ENCODE results near the gene ACVR2B. TPM values are rescaled to one million over a fixed set of nuclear protein-coding genes. Genes with fewer than 3 reads are reported as not detected.

Gene ACVR2B
- total and polyA plus RNA-seq, 2 experiments from 2014 or later: 27.9 to 98.7 TPM

GRCh38 chr3:38491215-38491614, 37.5 kb downstream of the ACVR2B start (continued):
- no peak for TF ChIP-seq REST (IDR thresholded peaks at IDR 0.05; ENCODE audit: unreplicated experiment)
- no peak for TF ChIP-seq NANOG (IDR thresholded peaks at IDR 0.05; ENCODE audit: borderline replicate concordance)
- no peak for TF ChIP-seq POLR2AphosphoS5 (IDR thresholded peaks at IDR 0.05; ENCODE audit: low read depth)

GRCh38 chr3:38493031-38493430, 39.3 kb downstream of the ACVR2B start:
- H3K27me3 ChIP-seq (ENCODE audit: insufficient read depth): no peaks in the 10 kb centered on the region
- DNase-seq (ENCODE audit: low spot score): no peak
- H3F3A ChIP-seq (replicated peaks; ENCODE audit: low read depth): 0 out of 2 replicates have a peak, but pooled peaks cover 7% of the 10 kb centered on the region
- H3K27ac ChIP-seq (ENCODE audit: low read depth): no peak overlapping the region
- H3K4me3 Mint-ChIP-seq: no peak overlapping the region
- H3K27me3 Mint-ChIP-seq (ENCODE audit: insufficient read depth, low read depth, poor library complexity): peaks cover 8% of the 10 kb centered on the region
- H4K20me1 ChIP-seq (replicated peaks; ENCODE audit: insufficient read depth): no peaks in the 10 kb centered on the region; the same call in 1 of the 2 replicates
- H3K27ac Mint-ChIP-seq: no peak overlapping the region
- H3K9me3 Mint-ChIP-seq: no peaks in the 10 kb centered on the region; the same call in 2 of the 3 replicates
- H3K4me2 ChIP-seq: no peak overlapping the region
- H2AFZ ChIP-seq: no peak overlapping the region
- peaks cover 4% of the 10 kb centered on the region; the same call in 2 of the 3 replicates for H3K4me1 Mint-ChIP-seq
- peaks cover 5% of the 10 kb centered on the region; the same call in 1 of the 2 replicates for H3K79me2 ChIP-seq (replicated peaks; ENCODE audit: insufficient read depth)
- no peaks in the 10 kb centered on the region for H3K9me2 ChIP-seq (ENCODE audit: insufficient read depth)
- no peak for ATAC-seq
- H3K4me3 ChIP-seq: no peak overlapping the region
- peaks cover 7% of the 10 kb centered on the region for H3K4me1 ChIP-seq (ENCODE audit: insufficient read depth)
- 0 out of 3 replicates have a peak, but pooled peaks cover 2% of the 10 kb centered on the region for H3K36me3 Mint-ChIP-seq (ENCODE audit: low read depth)
- no peaks in the 10 kb centered on the region for H3K36me3 ChIP-seq (ENCODE audit: insufficient read depth)
- no peak for TF ChIP-seq EZH2 (IDR thresholded peaks at IDR 0.05; ENCODE audit: low read depth, unreplicated experiment)
- no peak for TF ChIP-seq CTCF (conservative IDR thresholded peaks at IDR 0.05; ENCODE audit: low read depth in 2 of 2)
- no peak for TF ChIP-seq ZNF331 (CRISPR knock-in tag; IDR thresholded peaks at IDR 0.05; ENCODE audit: low read depth)
- no peak for TF ChIP-seq JUNB (IDR thresholded peaks at IDR 0.05; ENCODE audit: unreplicated experiment)
- no peak for TF ChIP-seq ZNF114 (CRISPR knock-in tag; IDR thresholded peaks at IDR 0.05)
- no peak for TF ChIP-seq CREB1 (CRISPR knock-in tag; IDR thresholded peaks at IDR 0.05; ENCODE audit: low read depth)
- TF ChIP-seq POLR2AphosphoS5 (IDR thresholded peaks at IDR 0.05; ENCODE audit: low read depth): no peak
- no peak for TF ChIP-seq NANOG (IDR thresholded peaks at IDR 0.05; ENCODE audit: borderline replicate concordance)
- TF ChIP-seq EZH2phosphoT487 (IDR thresholded peaks at IDR 0.05; ENCODE audit: unreplicated experiment): no peak
- no peak for TF ChIP-seq ETS1 (IDR thresholded peaks at IDR 0.05)
- no peak for TF ChIP-seq ZNF462 (CRISPR knock-in tag; IDR thresholded peaks at IDR 0.05)
- TF ChIP-seq STAT1 (IDR thresholded peaks at IDR 0.05; ENCODE audit: unreplicated experiment): no peak
